K562 (cell line): ENCODE results near the gene UBR3. TPM values are rescaled to one million over a fixed set of nuclear protein-coding genes. Genes with fewer than 3 reads are reported as not detected.

Source experiments
- ATAC-seq: fragments of 200-7000 bp; cut with Tn5 transposase; 3 replicates; pipeline ENCODE4 v1.9.1; 2020; ENCODE audit warnings: moderate library complexity
- BruUV-seq: library from RNA; stranded (reverse); fragments of 400-500 nt; replicated peaks from 2 replicates; lab custom pipeline; 2021; lab: Mats Ljungman, UMichigan
- CTCF ChIA-PET: fragments of 300-600 bp; formaldehyde crosslinking; extraction: SDS; loops from one replicate; lab custom pipeline; 2021; ENCODE audit warnings: low intra/inter-chr PET ratio; lab: Yijun Ruan, JAX
- POLR2A ChIA-PET: fragments of 300-600, 350-650 bp; sonication (Branson Sonifier 250); formaldehyde crosslinking; extraction: SDS; loops from one replicate; lab custom pipeline; 2021; ENCODE audit warnings: antibody characterized with exemption, inconsistent platforms; lab: Yijun Ruan, JAX
- DNase-seq, 4 experiments: peaks; one replicate each; pipeline versions ENCODE4 v3.0.0 to v3.0.0-alpha.2; 2011 to 2018; ENCODE audit warnings: low spot score in 3 of 4, mixed read lengths in 3 of 4; ENCODE audit errors: extremely low read depth in 1 of 4
- FAIRE-seq: peaks from 2 replicates; lab custom pipeline; 2011; peaks lifted over from hg19 to GRCh38; lab: Jason Lieb, UNC
- H2AFZ ChIP-seq: 2 replicates; pipeline ENCODE4 v1.6.0; 2011; ENCODE audit warnings: low read depth, low read length, control low read depth, inconsistent platforms
- H3K27ac ChIP-seq: fragments of 200-600 bp; 3 replicates; pipeline ENCODE4 v1.8.0; 2011; ENCODE audit warnings: low read depth, mild to moderate bottlenecking, control low read depth, inconsistent platforms, low read length, moderate library complexity, mixed read lengths; ENCODE audit errors: extremely low read depth
- H3K27me3 ChIP-seq, 2 experiments: fragments of 300-600 bp in 1 of 2; 2 replicates in 1 of 2; 3 replicates in 1 of 2; pipeline versions ENCODE4 v1.6.0 to v1.8.0; 2011; ENCODE audit warnings: inconsistent platforms in 2 of 2, low read length in 2 of 2, mild to moderate bottlenecking in 1 of 2, mixed read lengths in 1 of 2, moderate library complexity in 1 of 2; ENCODE audit not compliant: control insufficient read depth in 2 of 2, insufficient read depth in 2 of 2
- H3K36me3 ChIP-seq: fragments of 300-600 bp; 3 replicates; pipeline ENCODE4 v1.8.0; 2011; ENCODE audit warnings: mild to moderate bottlenecking, low read length, inconsistent platforms; ENCODE audit not compliant: control insufficient read depth, insufficient read depth
- H3K4me1 ChIP-seq, 2 experiments: fragments of 200-600 bp in 1 of 2; replicated peaks in 1 of 2; 2 replicates in 1 of 2; 3 replicates in 1 of 2; pipeline versions ENCODE4 v1.5.1 to v1.8.0; 2011; ENCODE audit warnings: inconsistent platforms in 2 of 2, low read length in 2 of 2, mild to moderate bottlenecking in 1 of 2, mixed read lengths in 1 of 2, moderate library complexity in 1 of 2; ENCODE audit not compliant: control insufficient read depth in 2 of 2, insufficient read depth in 2 of 2
- H3K4me2 ChIP-seq: 2 replicates; pipeline ENCODE4 v1.6.1; 2011; ENCODE audit warnings: low read length, control low read depth, inconsistent platforms, mixed read lengths; ENCODE audit not compliant: insufficient read depth
- H3K4me3 ChIP-seq: fragments of 200-600 bp; sonication (generic), shearing (Covaris generic); 2 replicates; pipeline ENCODE4 v1.5.1; 2016; ENCODE audit warnings: control low read depth, inconsistent platforms
- H3K79me2 ChIP-seq: fragments of 200-600 bp; 3 replicates; pipeline ENCODE4 v1.8.0; 2011; ENCODE audit warnings: low read length, inconsistent platforms; ENCODE audit not compliant: control insufficient read depth, insufficient read depth
- H3K9ac ChIP-seq, 2 experiments: 2 replicates each; pipeline versions ENCODE4 v1.6.0 to v1.6.1; 2011; ENCODE audit warnings: low read depth in 2 of 2, low read length in 2 of 2, control low read depth in 1 of 2, inconsistent platforms in 1 of 2, mild to moderate bottlenecking in 1 of 2, mixed read lengths in 1 of 2; ENCODE audit not compliant: insufficient read depth in 1 of 2
- H3K9me1 ChIP-seq: one replicate; pipeline ENCODE4 v1.6.0; 2011; ENCODE audit warnings: inconsistent platforms, mild to moderate bottlenecking, low read length, moderate library complexity; ENCODE audit not compliant: control insufficient read depth, insufficient read depth
- H3K9me3 ChIP-seq: replicated peaks from 2 replicates; pipeline ENCODE4 v1.5.1; 2011; ENCODE audit warnings: low read depth, low read length, inconsistent platforms; ENCODE audit not compliant: control insufficient read depth, insufficient read depth
- H4K20me1 ChIP-seq: replicated peaks from 2 replicates; pipeline ENCODE4 v1.6.1; 2011; ENCODE audit warnings: low read length, inconsistent platforms, mixed read lengths; ENCODE audit not compliant: control insufficient read depth, insufficient read depth
- BRD9 ChIP-seq: fragments of 450-650 bp; IDR thresholded peaks from 2 replicates; pipeline ENCODE4 v1.6.1; 2018; ENCODE audit warnings: low read depth; ENCODE audit not compliant: partially characterized antibody
- CBX8 ChIP-seq: fragments of 200-600 bp; sonication (generic); IDR thresholded peaks from 2 replicates; pipeline ENCODE4 v1.6.1; 2012; ENCODE audit warnings: borderline replicate concordance, mixed run types, low read depth, mild to moderate bottlenecking, moderate library complexity, mixed read lengths, low read length, control low read depth, inconsistent platforms; ENCODE audit not compliant: poor library complexity, severe bottlenecking; ENCODE audit errors: extremely low read depth
- ESRRA ChIP-seq: fragments of 450-650 bp; IDR thresholded peaks from 2 replicates; pipeline ENCODE4 v1.6.1; 2014; ENCODE audit warnings: low read depth, mild to moderate bottlenecking, moderate library complexity, borderline replicate concordance
- FIP1L1 ChIP-seq: fragments of 200-400 bp; formaldehyde crosslinking; IDR thresholded peaks from 2 replicates; pipeline ENCODE4 v1.6.1; 2018; ENCODE audit warnings: mild to moderate bottlenecking, low read depth, low read length; ENCODE audit not compliant: poor library complexity, severe bottlenecking
- JUN ChIP-seq, 2 experiments: sonication (generic) in 1 of 2; formaldehyde crosslinking in 1 of 2; IDR thresholded peaks; 2 replicates each; pipeline versions ENCODE4 v1.6.1 to v1.8.0; 2012 to 2022; ENCODE audit warnings: borderline replicate concordance in 2 of 2, mild to moderate bottlenecking in 2 of 2, improper control_type of control experiment in 1 of 2, low read depth in 1 of 2, low read length in 1 of 2, missing genetic modification reagents in 1 of 2
- MAZ ChIP-seq, 2 experiments: fragments of 450-650 bp in 1 of 2; sonication (generic) in 1 of 2; formaldehyde crosslinking; IDR thresholded peaks in 1 of 2; conservative IDR thresholded peaks in 1 of 2; 2 replicates each; pipeline versions ENCODE4 v1.4.0 to v1.5.0; 2020; ENCODE audit warnings: mild to moderate bottlenecking in 1 of 2, missing genetic modification reagents in 1 of 2
- MYNN ChIP-seq, 2 experiments: sonication (generic); formaldehyde crosslinking in 1 of 2; IDR thresholded peaks; 2 replicates each; pipeline versions ENCODE4 v1.5.0 to v1.6.1; 2016 to 2020; ENCODE audit warnings: antibody characterized with exemption in 1 of 2, missing genetic modification reagents in 1 of 2
- NFIC ChIP-seq: fragments of 450-650 bp; IDR thresholded peaks from 2 replicates; pipeline ENCODE4 v1.6.1; 2017; ENCODE audit warnings: mild to moderate bottlenecking, inconsistent platforms
- RBM17 ChIP-seq: fragments of 200-400 bp; formaldehyde crosslinking; IDR thresholded peaks from 2 replicates; pipeline ENCODE4 v1.6.1; 2017; ENCODE audit warnings: low read depth, mild to moderate bottlenecking, low read length, borderline replicate concordance
- SMARCC2 ChIP-seq: fragments of 450-650 bp; IDR thresholded peaks from 2 replicates; pipeline ENCODE4 v1.6.1; 2017; ENCODE audit warnings: antibody characterized with exemption, moderate library complexity, mild to moderate bottlenecking, low read depth
- SOX6 ChIP-seq: fragments of 450-650 bp; IDR thresholded peaks from 2 replicates; pipeline ENCODE4 v1.6.1; 2014; ENCODE audit warnings: mild to moderate bottlenecking
- ZKSCAN1 ChIP-seq: fragments of 150-350 bp; IDR thresholded peaks from 2 replicates; pipeline ENCODE4 v1.6.1; 2016; ENCODE audit warnings: low read depth, low read length
- ZKSCAN3 ChIP-seq: fragments of 250-450 bp; sonication (Bioruptor Pico); IDR thresholded peaks from 2 replicates; pipeline ENCODE4 v1.4.0; 2020
- ZKSCAN8 ChIP-seq: fragments of 200-800 bp; sonication (Bioruptor generic); IDR thresholded peaks from 2 replicates; pipeline ENCODE4 v1.6.1; 2016; ENCODE audit warnings: missing genetic modification characterization, missing compliant biosample characterization
- ZNF12 ChIP-seq: sonication (generic); formaldehyde crosslinking; IDR thresholded peaks from 2 replicates; pipeline ENCODE4 v1.4.0; 2020; ENCODE audit warnings: mild to moderate bottlenecking, missing genetic modification reagents
- ZNF324 ChIP-seq: fragments of 250-450 bp; sonication (Bioruptor Pico); IDR thresholded peaks from 2 replicates; pipeline ENCODE4 v1.4.0; 2020; ENCODE audit warnings: mild to moderate bottlenecking
- ZNF408 ChIP-seq: fragments of 250-450 bp; sonication (Bioruptor Pico); IDR thresholded peaks from 2 replicates; pipeline ENCODE4 v1.4.0; 2020; ENCODE audit warnings: low read depth, mild to moderate bottlenecking, moderate library complexity
- ZNF561 ChIP-seq: fragments of 450-650 bp; formaldehyde crosslinking; conservative IDR thresholded peaks from 2 replicates; pipeline ENCODE4 v1.4.0; 2020; ENCODE audit warnings: mild to moderate bottlenecking, moderate library complexity
- WGBS: fragments of 100-300 bp; shearing (Covaris generic); methylation state at CpG from one replicate; pipeline ENCODE4 v1.1.6; 2016; ENCODE audit warnings: low coverage, mixed read lengths; ENCODE audit not compliant: insufficient coverage; ENCODE audit errors: missing lambda C conversion rate; 5-methylcytosine and 5-hydroxymethylcytosine counted together
- in situ Hi-C: fragments of 300-500 bp; cut with MboI; formaldehyde crosslinking; loops from 4 replicates; pipeline ENCODE4 v1.15.0; 2018; ENCODE audit warnings: inconsistent platforms, mixed read lengths
- intact Hi-C: fragments of 100-400 bp; cut with micrococcal nuclease; formaldehyde crosslinking; loops from 2 replicates; pipeline ENCODE4 v1.14.2; 2022
- polyA plus RNA-seq, 8 experiments: library from polyadenylated mRNA; depleted of rRNA in 4 of 8; stranded (reverse) in 5 of 8; unstranded in 3 of 8; fragments of >200 nt; fragmentation: Nextera tagmentation in 2 of 8; fragmentation: Illumina TruSeq in 1 of 8; extraction: Ambion mirVana in 2 of 8; extraction: Trizol in 1 of 8; gene quantifications; 2 replicates each; pipeline versions ENCODE4 v1.2.1 to v1.2.3, GENCODE V29; 2011 to 2014; ENCODE audit warnings: inconsistent platforms in 1 of 8, missing spikeins in 1 of 8
- total RNA-seq, 7 experiments: library from RNA; depleted of rRNA in 6 of 7; stranded (reverse); fragments of >200 nt in 6 of 7; fragmentation: Illumina TruSeq in 2 of 7; extraction: Trizol in 2 of 7; gene quantifications; 2 replicates each; pipeline versions ENCODE4 v1.2.1 to v1.2.3, GENCODE V29; 2011 to 2021; ENCODE audit warnings: low replicate concordance in 1 of 7

The UBR3 gene
- total and polyA plus RNA-seq, 9 of the 15 experiments (the other 6 are each of a cell fraction or from before 2014, with no cell fraction given) = 14.4 to 63.5 (median 40.4) TPM

GRCh38 chr2:170025223-170025622, 198.0 kb downstream of the UBR3 start:
- H3K9ac ChIP-seq = no peak overlapping the region
- peaks cover 4 to 20% of the 10 kb centered on the region in 2 experiments for H3K4me1 ChIP-seq
- 83% methylated on average over 2 of the region's 2 CpGs for WGBS
- H3K9me3 ChIP-seq = no peaks in the 10 kb centered on the region
- CTCF ChIA-PET = no interaction called here
- POLR2A ChIA-PET = interaction anchor here (0.9 to 1.9 kb wide), 2 partner anchors 10 to 11 kb away, joined by 3 to 6 read pairs; no protein-coding TSS in a partner anchor
- no peak for FAIRE-seq
- BruUV-seq = no TSS peak
- H3K27ac ChIP-seq = no peak overlapping the region
- H3K9me1 ChIP-seq = no peaks in the 10 kb centered on the region
- H3K27me3 ChIP-seq = no peaks in the 10 kb centered on the region
- H3K36me3 ChIP-seq = peaks cover 22% of the 10 kb centered on the region
- H3K79me2 ChIP-seq = no peaks in the 10 kb centered on the region
- TF ChIP-seq ZNF408 = no peak
- no peak for TF ChIP-seq FIP1L1
- no peak for TF ChIP-seq SMARCC2
- no peak for TF ChIP-seq SOX6
- TF ChIP-seq JUN (IDR thresholded peaks at IDR 0.05; ENCODE audit: borderline replicate concordance, low read depth, low read length) = no peak
- TF ChIP-seq JUN (CRISPR knock-in tag; IDR thresholded peaks at IDR 0.05; ENCODE audit: borderline replicate concordance) = no peak
- no peak for ATAC-seq
- DNase-seq = no peak
- intact Hi-C loops (no loop called here), in situ Hi-C loops (no loop called here)
- no peak overlapping the region for H3K4me2 ChIP-seq
- H2AFZ ChIP-seq = no peak overlapping the region
- no peak overlapping the region for H3K4me3 ChIP-seq
- no peaks in the 10 kb centered on the region for H4K20me1 ChIP-seq

GRCh38 chr2:170026361-170026760, 199.1 kb downstream of the UBR3 start:
- DNase-seq (peak in 2 of 4 experiments; percentile 44 to 46), ATAC-seq (no peak), FAIRE-seq (no peak)
- 88% methylated on average over 1 of the region's 1 CpG for WGBS
- no peak overlapping the region for H3K27ac ChIP-seq
- no peaks in the 10 kb centered on the region for H3K27me3 ChIP-seq
- peaks cover 0 to 8% of the 10 kb centered on the region in 2 experiments; a peak in 3 of 5 replicates for H3K4me1 ChIP-seq
- in situ Hi-C loops (no loop called here), intact Hi-C loops (no loop called here)
- BruUV-seq = no TSS peak
- CTCF ChIA-PET = no interaction called here
- POLR2A ChIA-PET = interaction anchor here (1.7 to 1.9 kb wide), 2 partner anchors 9 to 14 kb away, joined by 4 to 6 read pairs; no protein-coding TSS in a partner anchor
- no peak overlapping the region for H3K9ac ChIP-seq
- no peak overlapping the region for H2AFZ ChIP-seq
- no peak overlapping the region for H3K4me3 ChIP-seq
- H3K36me3 ChIP-seq = peaks cover 24% of the 10 kb centered on the region
- no peaks in the 10 kb centered on the region for H3K79me2 ChIP-seq
- H3K9me1 ChIP-seq = no peaks in the 10 kb centered on the region
- no peaks in the 10 kb centered on the region for H3K9me3 ChIP-seq
- H3K4me2 ChIP-seq = no peak overlapping the region
- no peaks in the 10 kb centered on the region for H4K20me1 ChIP-seq
- TF ChIP-seq RBM17 (no peak), ESRRA (no peak), MYNN (IDR thresholded peaks at IDR 0.05) (no peak), MYNN (CRISPR knock-in tag; IDR thresholded peaks at IDR 0.05) (no peak), ZKSCAN3 (CRISPR knock-in tag) (no peak), MAZ (CRISPR knock-in tag; conservative IDR thresholded peaks at IDR 0.05 in 1 of 2, IDR thresholded peaks at IDR 0.05 in 1 of 2) (no peak), CBX8 (no peak), ZNF324 (CRISPR knock-in tag) (no peak), BRD9 (no peak), NFIC (no peak), ZKSCAN8 (CRISPR knock-in tag) (no peak), ZNF561 (CRISPR knock-in tag) (no peak), ZKSCAN1 (no peak), ZNF12 (CRISPR knock-in tag) (no peak)
